K562 (cell line): ENCODE measurements around the gene GTSE1. TPM values are rescaled to one million over a fixed set of nuclear protein-coding genes. Genes with fewer than 3 reads are reported as not detected.

Source experiments
- ASH1L ChIP-seq: fragments of 450-650 bp; IDR thresholded peaks from 2 replicates; pipeline ENCODE4 v1.6.1; 2018; ENCODE audit warnings: borderline replicate concordance, mild to moderate bottlenecking, low read depth; ENCODE audit not compliant: partially characterized antibody
- BRCA1 ChIP-seq, 2 experiments: fragments of 450-650 bp in 1 of 2; sonication (generic) in 1 of 2; formaldehyde crosslinking in 1 of 2; IDR thresholded peaks; 2 replicates each; pipeline versions ENCODE4 v1.5.0 to v1.6.1; 2017 to 2020; ENCODE audit warnings: mild to moderate bottlenecking in 1 of 2, missing genetic modification reagents in 1 of 2
- EP400 ChIP-seq: fragments of 450-650 bp; IDR thresholded peaks from 2 replicates; pipeline ENCODE4 v1.6.1; 2017; ENCODE audit warnings: antibody characterized with exemption, mild to moderate bottlenecking, moderate library complexity
- REST ChIP-seq, 2 experiments: fragments of 450-650 bp; formaldehyde crosslinking in 1 of 2; IDR thresholded peaks; 2 replicates each; pipeline versions ENCODE4 v1.4.0 to v1.6.1; 2014 to 2020; ENCODE audit warnings: mild to moderate bottlenecking in 2 of 2, borderline replicate concordance in 1 of 2, low read depth in 1 of 2
- TAF7 ChIP-seq: fragments of 450-650 bp; IDR thresholded peaks from 2 replicates; pipeline ENCODE4 v1.6.1; 2016; ENCODE audit warnings: missing genetic modification characterization, missing compliant biosample characterization
- TAL1 ChIP-seq: fragments of 450-650 bp; IDR thresholded peaks from 2 replicates; pipeline ENCODE4 v1.6.1; 2016; ENCODE audit warnings: mild to moderate bottlenecking
- ZBTB5 ChIP-seq: fragments of 450-650 bp; IDR thresholded peaks from 2 replicates; pipeline ENCODE4 v1.6.1; 2017; ENCODE audit warnings: antibody characterized with exemption
- ZNF124 ChIP-seq: sonication (generic); formaldehyde crosslinking; IDR thresholded peaks from 2 replicates; pipeline ENCODE4 v1.8.1; 2022; ENCODE audit warnings: missing genetic modification reagents
- ZNF174 ChIP-seq: fragments of 250-450 bp; sonication (Bioruptor Pico); IDR thresholded peaks from 2 replicates; pipeline ENCODE4 v1.4.0; 2020; ENCODE audit warnings: mild to moderate bottlenecking
- polyA plus RNA-seq, 8 experiments: library from polyadenylated mRNA; depleted of rRNA in 4 of 8; stranded (reverse) in 5 of 8; unstranded in 3 of 8; fragments of >200 nt; fragmentation: Nextera tagmentation in 2 of 8; fragmentation: Illumina TruSeq in 1 of 8; extraction: Ambion mirVana in 2 of 8; extraction: Trizol in 1 of 8; gene quantifications; 2 replicates each; pipeline versions ENCODE4 v1.2.1 to v1.2.3, GENCODE V29; 2011 to 2014; ENCODE audit warnings: inconsistent platforms in 1 of 8, missing spikeins in 1 of 8
- total RNA-seq, 7 experiments: library from RNA; depleted of rRNA in 6 of 7; stranded (reverse); fragments of >200 nt in 6 of 7; fragmentation: Illumina TruSeq in 2 of 7; extraction: Trizol in 2 of 7; gene quantifications; 2 replicates each; pipeline versions ENCODE4 v1.2.1 to v1.2.3, GENCODE V29; 2011 to 2021; ENCODE audit warnings: low replicate concordance in 1 of 7
- TF ChIP-seq, protein P1 (sequence below): fragments of 200-400 bp; formaldehyde crosslinking; IDR thresholded peaks from 2 replicates; pipeline ENCODE4 v1.6.1; 2017; ENCODE audit warnings: mild to moderate bottlenecking, low read depth, low read length, moderate library complexity
- TF ChIP-seq, protein P2 (sequence below): fragments of 250-450 bp; sonication (Bioruptor Pico); IDR thresholded peaks from 2 replicates; pipeline ENCODE4 v1.4.0; 2020

The GTSE1 gene
- total and polyA plus RNA-seq, 9 of the 15 experiments (the other 6 are each of a cell fraction or from before 2014, with no cell fraction given): 2.5 to 22.5 (median 12.9) TPM

GRCh38 chr22:46296257-46297150, at the start of gene GTSE1 (continued):
- no peak for TF ChIP-seq TAL1
- no peak for TF ChIP-seq BRCA1 (IDR thresholded peaks at IDR 0.05)
- no peak for TF ChIP-seq BRCA1 (CRISPR knock-in tag; IDR thresholded peaks at IDR 0.05)
- TF ChIP-seq, protein P1, sequence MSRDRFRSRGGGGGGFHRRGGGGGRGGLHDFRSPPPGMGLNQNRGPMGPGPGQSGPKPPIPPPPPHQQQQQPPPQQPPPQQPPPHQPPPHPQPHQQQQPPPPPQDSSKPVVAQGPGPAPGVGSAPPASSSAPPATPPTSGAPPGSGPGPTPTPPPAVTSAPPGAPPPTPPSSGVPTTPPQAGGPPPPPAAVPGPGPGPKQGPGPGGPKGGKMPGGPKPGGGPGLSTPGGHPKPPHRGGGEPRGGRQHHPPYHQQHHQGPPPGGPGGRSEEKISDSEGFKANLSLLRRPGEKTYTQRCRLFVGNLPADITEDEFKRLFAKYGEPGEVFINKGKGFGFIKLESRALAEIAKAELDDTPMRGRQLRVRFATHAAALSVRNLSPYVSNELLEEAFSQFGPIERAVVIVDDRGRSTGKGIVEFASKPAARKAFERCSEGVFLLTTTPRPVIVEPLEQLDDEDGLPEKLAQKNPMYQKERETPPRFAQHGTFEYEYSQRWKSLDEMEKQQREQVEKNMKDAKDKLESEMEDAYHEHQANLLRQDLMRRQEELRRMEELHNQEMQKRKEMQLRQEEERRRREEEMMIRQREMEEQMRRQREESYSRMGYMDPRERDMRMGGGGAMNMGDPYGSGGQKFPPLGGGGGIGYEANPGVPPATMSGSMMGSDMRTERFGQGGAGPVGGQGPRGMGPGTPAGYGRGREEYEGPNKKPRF: no peak
- TF ChIP-seq, protein P2, sequence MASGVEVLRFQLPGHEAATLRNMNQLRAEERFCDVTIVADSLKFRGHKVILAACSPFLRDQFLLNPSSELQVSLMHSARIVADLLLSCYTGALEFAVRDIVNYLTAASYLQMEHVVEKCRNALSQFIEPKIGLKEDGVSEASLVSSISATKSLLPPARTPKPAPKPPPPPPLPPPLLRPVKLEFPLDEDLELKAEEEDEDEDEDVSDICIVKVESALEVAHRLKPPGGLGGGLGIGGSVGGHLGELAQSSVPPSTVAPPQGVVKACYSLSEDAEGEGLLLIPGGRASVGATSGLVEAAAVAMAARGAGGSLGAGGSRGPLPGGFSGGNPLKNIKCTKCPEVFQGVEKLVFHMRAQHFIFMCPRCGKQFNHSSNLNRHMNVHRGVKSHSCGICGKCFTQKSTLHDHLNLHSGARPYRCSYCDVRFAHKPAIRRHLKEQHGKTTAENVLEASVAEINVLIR: no peak
- peak; percentile 54 for TF ChIP-seq REST (IDR thresholded peaks at IDR 0.05; ENCODE audit: borderline replicate concordance)
- no peak for TF ChIP-seq REST (CRISPR knock-in tag; IDR thresholded peaks at IDR 0.05; ENCODE audit: low read depth)
- TF ChIP-seq ZNF124: no peak
- TF ChIP-seq TAF7 (tag): no peak
- TF ChIP-seq ZBTB5: no peak
- peak; percentile 86 for TF ChIP-seq EP400
- peak; percentile 12 for TF ChIP-seq ASH1L
- no peak for TF ChIP-seq ZNF174 (CRISPR knock-in tag)
